T-cell (primary cell): ENCODE measurements around the gene ITGA2. TPM values are rescaled to one million over a fixed set of nuclear protein-coding genes. Genes with fewer than 3 reads are reported as not detected.

Source experiments
- ATAC-seq, 4 experiments: fragments of 200-7000 bp in 3 of 4; fragments of 150-1000 bp in 1 of 4; cut with Tn5 transposase; replicated peaks in 1 of 4; 1 replicate in 3 of 4; 2 replicates in 1 of 4; pipeline ENCODE4 v1.10.0; 2021; ENCODE audit warnings: moderate library complexity in 3 of 4, mild to moderate bottlenecking in 2 of 4, moderate number of reproducible peaks in 1 of 4
- CTCF ChIA-PET, 2 donors: fragments of 300-600 bp; sonication (Branson Sonifier 250); formaldehyde crosslinking; loops; one replicate each; lab custom pipeline; 2022; ENCODE audit warnings: antibody characterized with exemption in 2 of 2; lab: Charles Lee
- POLR2A ChIA-PET, 2 donors: fragments of 300-600 bp; sonication (Branson Sonifier 250); formaldehyde crosslinking; loops; one replicate each; lab custom pipeline; 2022; ENCODE audit warnings: antibody characterized with exemption in 2 of 2; lab: Charles Lee
- DNase-seq, 35 experiments: peaks; one replicate each; pipeline versions ENCODE4 v3.0.0 to v3.0.0-alpha.2; 2013 to 2023
- H3K27ac ChIP-seq: one replicate; pipeline ENCODE4 v1.5.1; 2013; ENCODE audit warnings: low read length
- H3K27me3 ChIP-seq, 2 experiments: replicated peaks in 1 of 2; 1 replicate in 1 of 2; 2 replicates in 1 of 2; pipeline versions ENCODE4 v1.6.1 to v1.7.0; 2013; ENCODE audit warnings: low read length in 1 of 2, mixed read lengths in 1 of 2; ENCODE audit not compliant: control insufficient read depth in 2 of 2, insufficient read depth in 2 of 2; ENCODE audit errors: extremely low read depth in 1 of 2
- H3K36me3 ChIP-seq, 2 donors: 1 replicate in 1 of 2; 2 replicates in 1 of 2; pipeline versions ENCODE4 v1.6.1 to v1.7.0; 2013; ENCODE audit warnings: low read length in 1 of 2; ENCODE audit not compliant: control insufficient read depth in 2 of 2, insufficient read depth in 1 of 2; ENCODE audit errors: extremely low read depth in 1 of 2
- H3K4me1 ChIP-seq, 2 experiments: 1 replicate in 1 of 2; 2 replicates in 1 of 2; pipeline versions ENCODE4 v1.6.1 to v1.7.0; 2013; ENCODE audit warnings: low read length in 2 of 2, mixed read lengths in 1 of 2; ENCODE audit not compliant: insufficient read depth in 2 of 2, control insufficient read depth in 1 of 2; ENCODE audit errors: extremely low read depth in 1 of 2
- H3K4me3 ChIP-seq, 2 donors: 1 replicate in 1 of 2; 2 replicates in 1 of 2; pipeline versions ENCODE4 v1.5.1 to v1.7.0; 2013; ENCODE audit warnings: mild to moderate bottlenecking in 2 of 2, low read length in 1 of 2, moderate library complexity in 1 of 2; ENCODE audit not compliant: control insufficient read depth in 1 of 2; ENCODE audit errors: extremely low read depth in 1 of 2
- H3K9me3 ChIP-seq: 2 replicates; pipeline ENCODE4 v1.7.0; 2013
- H3K27ac Mint-ChIP-seq, 2 donors: one replicate each; pipeline ENCODE4 v1.8.0; 2020 to 2021; ENCODE audit warnings: mild to moderate bottlenecking in 2 of 2, mixed read lengths in 2 of 2
- H3K27me3 Mint-ChIP-seq, 2 donors: one replicate each; pipeline ENCODE4 v1.8.0; 2021 to 2022; ENCODE audit warnings: mixed read lengths in 2 of 2
- H3K36me3 Mint-ChIP-seq: one replicate; pipeline ENCODE4 v1.8.0; 2021; ENCODE audit warnings: mixed read lengths
- H3K4me1 Mint-ChIP-seq, 3 donors: one replicate each; pipeline ENCODE4 v1.8.0; 2020 to 2022; ENCODE audit warnings: mixed read lengths in 3 of 3, mild to moderate bottlenecking in 1 of 3
- H3K4me3 Mint-ChIP-seq, 3 donors: one replicate each; pipeline ENCODE4 v1.8.0; 2020 to 2022; ENCODE audit warnings: mild to moderate bottlenecking in 3 of 3, mixed read lengths in 3 of 3, moderate library complexity in 3 of 3
- H3K9me3 Mint-ChIP-seq, 3 donors: one replicate each; pipeline ENCODE4 v1.8.0; 2020 to 2022; ENCODE audit warnings: mixed read lengths in 3 of 3
- WGBS: methylation state at CpG from one replicate; pipeline ENCODE4 v1.1.5; 2013; ENCODE audit warnings: missing lambda C conversion rate; ENCODE audit not compliant: insufficient coverage; 5-methylcytosine and 5-hydroxymethylcytosine counted together
- total RNA-seq, 35 experiments: library from RNA in 6 of 35; stranded (reverse) in 6 of 35; fragments of 120-200 nt in 1 of 35; gene quantifications; one replicate each; pipeline versions ENCODE4 v1.2.1 to v1.2.4 and lab custom pipeline; 2013 to 2026

The ITGA2 gene
- total RNA-seq, 5 donors from 2014 or later (not counting 1 experiment from before 2014, with no cell fraction given): 0.16 to 1.5 (median 0.51) TPM

DNA sequence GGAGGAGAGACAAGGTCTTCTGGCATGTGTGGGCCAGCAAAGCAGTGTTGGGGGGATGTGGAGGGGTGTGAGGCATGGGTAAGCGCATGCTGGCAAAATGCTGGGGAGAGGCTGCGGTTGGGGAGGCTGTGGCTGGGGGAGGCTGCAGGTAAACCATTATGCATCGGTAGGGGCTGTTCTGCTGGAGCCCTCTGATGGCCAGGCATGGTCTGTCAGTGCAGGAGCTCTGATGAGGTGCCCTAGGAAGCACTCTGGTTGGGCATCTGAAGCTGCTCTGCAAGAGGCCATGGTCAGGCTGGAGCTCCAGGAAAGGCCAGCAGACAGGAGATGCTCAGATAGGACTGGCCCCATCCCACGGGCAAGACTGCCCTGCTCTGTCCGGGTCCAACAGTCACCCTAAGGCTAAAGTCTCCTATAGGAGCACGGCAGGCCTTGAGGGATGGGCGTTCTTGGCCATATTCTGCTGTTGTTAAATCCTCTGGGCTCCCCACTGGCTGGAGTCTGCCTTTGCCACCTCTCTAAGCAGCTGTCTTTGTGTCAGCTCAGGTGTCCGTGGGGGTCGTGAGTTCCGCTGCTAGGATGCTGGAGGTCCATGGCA lies 28.7 kb downstream of the ITGA2 start:
- H3K27ac Mint-ChIP-seq: no peak overlapping the region
- ATAC-seq (no peak), DNase-seq (no peak)
- no peaks in the 10 kb centered on the region for H3K36me3 ChIP-seq
- H3K9me3 Mint-ChIP-seq: peaks cover 0 to 4% (median 0%) of the 10 kb centered on the region in 3 donors
- no peak overlapping the region for H3K4me3 ChIP-seq
- peaks cover 0 to 2% (median 0%) of the 10 kb centered on the region in 3 donors for H3K4me1 Mint-ChIP-seq
- H3K4me1 ChIP-seq: no peaks in the 10 kb centered on the region
- peaks cover 3 to 5% of the 10 kb centered on the region in 2 donors for H3K27me3 Mint-ChIP-seq
- H3K9me3 ChIP-seq: no peaks in the 10 kb centered on the region
- 92% methylated on average over 10 of the region's 10 CpGs for WGBS
- no peak overlapping the region for H3K4me3 Mint-ChIP-seq
- H3K36me3 Mint-ChIP-seq: no peaks in the 10 kb centered on the region
- POLR2A ChIA-PET: no interaction called here
- CTCF ChIA-PET: no interaction called here
- H3K27me3 ChIP-seq: peaks cover 0 to 6% of the 10 kb centered on the region in 2 experiments
- no peak overlapping the region for H3K27ac ChIP-seq

GRCh38 chr5:53019320-53019719 lies 30.2 kb downstream of the ITGA2 start:
- no peak for DNase-seq
- CTCF ChIA-PET: no interaction called here
- ATAC-seq: no peak
- no peak overlapping the region for H3K27ac Mint-ChIP-seq
- no peaks in the 10 kb centered on the region for H3K9me3 ChIP-seq
- H3K27me3 ChIP-seq: peaks cover 0 to 6% of the 10 kb centered on the region in 2 experiments
- 92% methylated on average over 2 of the region's 4 CpGs for WGBS
- POLR2A ChIA-PET: no interaction called here
- no peak overlapping the region for H3K4me3 ChIP-seq
- H3K27ac ChIP-seq: no peak overlapping the region
- H3K4me1 ChIP-seq: no peaks in the 10 kb centered on the region
- H3K27me3 Mint-ChIP-seq: peaks cover 3 to 5% of the 10 kb centered on the region in 2 donors
- H3K9me3 Mint-ChIP-seq: no peaks in the 10 kb centered on the region
- H3K4me3 Mint-ChIP-seq: no peak overlapping the region
- peaks cover 0 to 2% (median 0%) of the 10 kb centered on the region in 3 donors for H3K4me1 Mint-ChIP-seq
- H3K36me3 ChIP-seq: no peaks in the 10 kb centered on the region
- no peaks in the 10 kb centered on the region for H3K36me3 Mint-ChIP-seq

GRCh38 chr5:53022930-53023511 lies 33.9 kb downstream of the ITGA2 start:
- H3K4me3 ChIP-seq: no peak overlapping the region
- no peak for ATAC-seq
- Mint-ChIP-seq H3K27ac (no peak overlapping the region), H3K27me3 (no peaks in the 10 kb centered on the region), H3K4me1 (no peaks in the 10 kb centered on the region), H3K36me3 (no peaks in the 10 kb centered on the region), H3K4me3 (no peak overlapping the region), H3K9me3 (no peaks in the 10 kb centered on the region)
- H3K27me3 ChIP-seq: peaks cover 0 to 6% of the 10 kb centered on the region in 2 experiments
- ChIA-PET CTCF (no interaction called here), POLR2A (interaction anchor here in 1 of 2 donors (0.5 kb wide), 1 partner anchor 1949 kb away, joined by 3 read pairs; no protein-coding TSS in a partner anchor)
- no peaks in the 10 kb centered on the region for H3K4me1 ChIP-seq
- no peak for DNase-seq
- WGBS: 93% methylated on average over 6 of the region's 6 CpGs
- H3K27ac ChIP-seq: no peak overlapping the region
- no peaks in the 10 kb centered on the region for H3K36me3 ChIP-seq
- no peaks in the 10 kb centered on the region for H3K9me3 ChIP-seq

DNA sequence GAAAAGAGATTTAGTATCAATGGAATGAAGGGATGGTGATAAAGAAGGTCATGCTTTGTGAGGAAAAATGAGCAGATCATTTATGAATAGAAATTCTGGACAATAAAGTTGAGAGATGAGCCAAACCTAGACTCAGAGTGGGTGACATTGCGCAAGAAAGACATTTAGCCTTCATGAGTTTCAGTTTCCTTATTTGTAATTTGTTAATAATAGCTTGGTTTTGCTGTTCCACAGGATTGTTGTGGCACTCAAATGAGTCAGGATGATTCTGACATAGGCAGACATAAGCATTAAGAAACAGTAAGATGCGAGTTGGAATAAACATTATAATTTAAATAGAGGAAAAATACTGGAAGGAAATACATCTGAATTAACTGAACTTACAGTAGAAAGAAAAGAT lies 34.8 kb downstream of the ITGA2 start:
- H3K9me3 ChIP-seq: no peaks in the 10 kb centered on the region
- no peak overlapping the region for H3K4me3 Mint-ChIP-seq
- H3K9me3 Mint-ChIP-seq: no peaks in the 10 kb centered on the region
- no peak overlapping the region for H3K27ac Mint-ChIP-seq
- no peak overlapping the region for H3K4me3 ChIP-seq
- H3K27me3 ChIP-seq: no peaks in the 10 kb centered on the region
- DNase-seq (no peak), ATAC-seq (no peak)
- H3K4me1 ChIP-seq: no peaks in the 10 kb centered on the region
- no peak overlapping the region for H3K27ac ChIP-seq
- H3K4me1 Mint-ChIP-seq: no peaks in the 10 kb centered on the region
- WGBS: 80% methylated on average over 1 of the region's 2 CpGs
- H3K27me3 Mint-ChIP-seq: no peaks in the 10 kb centered on the region
- CTCF ChIA-PET: no interaction called here
- H3K36me3 ChIP-seq: no peaks in the 10 kb centered on the region
- H3K36me3 Mint-ChIP-seq: no peaks in the 10 kb centered on the region
- POLR2A ChIA-PET: no interaction called here

DNA sequence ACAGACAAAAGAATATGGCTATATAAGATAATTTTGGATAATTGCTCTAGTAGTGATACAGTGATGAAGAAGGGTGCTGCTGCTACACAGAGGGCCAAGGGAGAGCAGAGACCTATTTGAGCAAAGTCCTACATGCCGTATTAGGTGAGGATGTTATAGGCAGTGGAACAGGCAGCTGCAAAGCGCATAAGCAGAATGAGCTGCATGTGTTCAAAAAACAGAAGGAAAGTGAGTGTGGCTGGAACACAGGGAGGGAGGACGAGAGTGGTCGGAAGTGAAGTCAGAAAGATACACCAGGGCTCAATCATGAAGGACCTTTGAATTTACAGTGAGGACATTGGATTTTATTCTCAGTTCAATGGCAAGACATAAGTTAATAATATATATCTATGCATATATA lies 35.4 kb downstream of the ITGA2 start:
- Mint-ChIP-seq H3K9me3 (no peaks in the 10 kb centered on the region), H3K27ac (no peak overlapping the region), H3K36me3 (no peaks in the 10 kb centered on the region), H3K4me1 (no peaks in the 10 kb centered on the region), H3K4me3 (no peak overlapping the region), H3K27me3 (no peaks in the 10 kb centered on the region)
- Histone ChIP-seq H3K4me1 (no peaks in the 10 kb centered on the region), H3K27ac (no peak overlapping the region), H3K9me3 (no peaks in the 10 kb centered on the region), H3K4me3 (no peak overlapping the region), H3K36me3 (no peaks in the 10 kb centered on the region), H3K27me3 (no peaks in the 10 kb centered on the region)
- CTCF ChIA-PET: no interaction called here
- DNase-seq (no peak), ATAC-seq (no peak)
- POLR2A ChIA-PET: no interaction called here
- 88% methylated on average over 2 of the region's 4 CpGs for WGBS

DNA sequence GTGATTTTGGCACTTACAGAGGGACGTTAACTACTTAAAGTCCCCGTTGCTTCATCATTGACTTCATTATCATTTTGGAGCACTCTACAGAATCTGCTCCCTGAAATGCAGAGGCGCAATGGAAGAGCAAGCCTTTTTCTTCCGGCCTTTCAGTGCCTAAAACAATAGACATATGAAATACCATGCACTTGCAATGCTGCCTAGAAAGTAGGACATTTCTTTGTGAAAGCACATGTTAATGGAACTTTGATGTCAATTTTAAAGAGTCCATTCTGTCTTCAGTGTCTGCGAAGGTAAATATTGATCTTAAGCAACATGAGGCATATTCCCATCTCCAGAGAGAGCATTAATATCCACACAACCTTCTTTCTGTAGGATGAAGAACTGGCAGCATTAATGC lies 36.3 kb downstream of the ITGA2 start:
- Mint-ChIP-seq H3K27ac (no peak overlapping the region), H3K27me3 (no peaks in the 10 kb centered on the region), H3K9me3 (no peaks in the 10 kb centered on the region), H3K4me3 (no peak overlapping the region), H3K36me3 (no peaks in the 10 kb centered on the region), H3K4me1 (peaks cover 0 to 2% (median 0%) of the 10 kb centered on the region in 3 donors)
- H3K9me3 ChIP-seq: no peaks in the 10 kb centered on the region
- 94% methylated on average over 2 of the region's 5 CpGs for WGBS
- H3K27ac ChIP-seq: no peak overlapping the region
- DNase-seq: no peak
- no peak overlapping the region for H3K4me3 ChIP-seq
- ChIA-PET POLR2A (no interaction called here), CTCF (no interaction called here)
- no peaks in the 10 kb centered on the region for H3K27me3 ChIP-seq
- no peak for ATAC-seq
- no peaks in the 10 kb centered on the region for H3K36me3 ChIP-seq
- H3K4me1 ChIP-seq: no peaks in the 10 kb centered on the region
